Measurements from ENCODE around the gene ADK.

DNA sequence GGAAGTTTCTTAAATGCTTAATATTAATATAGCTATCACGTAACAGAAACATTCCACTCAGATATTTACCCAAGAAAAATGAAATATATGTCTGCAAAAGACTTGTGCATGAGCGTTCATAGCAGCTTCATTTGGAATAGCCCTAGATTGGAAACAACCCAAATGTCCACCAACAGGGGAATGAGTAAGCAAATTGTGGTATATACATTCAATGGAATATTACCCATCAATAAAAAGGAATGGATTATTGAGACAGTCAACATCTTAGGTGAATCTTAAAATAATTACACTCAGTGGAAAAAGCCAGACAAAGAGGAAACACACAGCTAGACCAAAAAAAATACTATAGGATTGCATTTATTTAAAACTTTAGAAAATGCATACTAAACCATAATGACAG, 585.0 kb downstream of the ADK start:
- TF ChIP-seq, protein P1, sequence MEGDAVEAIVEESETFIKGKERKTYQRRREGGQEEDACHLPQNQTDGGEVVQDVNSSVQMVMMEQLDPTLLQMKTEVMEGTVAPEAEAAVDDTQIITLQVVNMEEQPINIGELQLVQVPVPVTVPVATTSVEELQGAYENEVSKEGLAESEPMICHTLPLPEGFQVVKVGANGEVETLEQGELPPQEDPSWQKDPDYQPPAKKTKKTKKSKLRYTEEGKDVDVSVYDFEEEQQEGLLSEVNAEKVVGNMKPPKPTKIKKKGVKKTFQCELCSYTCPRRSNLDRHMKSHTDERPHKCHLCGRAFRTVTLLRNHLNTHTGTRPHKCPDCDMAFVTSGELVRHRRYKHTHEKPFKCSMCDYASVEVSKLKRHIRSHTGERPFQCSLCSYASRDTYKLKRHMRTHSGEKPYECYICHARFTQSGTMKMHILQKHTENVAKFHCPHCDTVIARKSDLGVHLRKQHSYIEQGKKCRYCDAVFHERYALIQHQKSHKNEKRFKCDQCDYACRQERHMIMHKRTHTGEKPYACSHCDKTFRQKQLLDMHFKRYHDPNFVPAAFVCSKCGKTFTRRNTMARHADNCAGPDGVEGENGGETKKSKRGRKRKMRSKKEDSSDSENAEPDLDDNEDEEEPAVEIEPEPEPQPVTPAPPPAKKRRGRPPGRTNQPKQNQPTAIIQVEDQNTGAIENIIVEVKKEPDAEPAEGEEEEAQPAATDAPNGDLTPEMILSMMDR (conservative IDR thresholded peaks at IDR 0.05 in 1 of 2, IDR thresholded peaks at IDR 0.05 in 1 of 2; ENCODE audit: low read depth in 1 of 2, low read length in 2 of 2) = no peak
- TF ChIP-seq EZH2 (IDR thresholded peaks at IDR 0.05; ENCODE audit: low read length, missing control alignments) = no peak

Data from fibroblast of lung (primary cell).